AG04449 (cell line): ENCODE results near the gene HPS4.
A peak's percentile ranks its signal among the peaks of the same experiment; 100 is the strongest.
"Not testable (repeated sequence)": the region's sequence is repeated elsewhere in the genome, so short reads cannot be mapped to it uniquely, and the experiment has no call there.

Source experiments
- CTCF ChIA-PET: fragments of 350-600 bp; formaldehyde crosslinking; extraction: SDS; loops from one replicate; lab custom pipeline; 2021; ENCODE audit warnings: antibody characterized with exemption; lab: Yijun Ruan, JAX
- POLR2A ChIA-PET: fragments of 400-600, 350-600 bp; formaldehyde crosslinking; extraction: SDS; loops from one replicate; lab custom pipeline; 2020; ENCODE audit warnings: antibody characterized with exemption, inconsistent platforms; lab: Yijun Ruan, JAX
- DNase-seq: peaks from one replicate; pipeline ENCODE4 v3.0.0-alpha.2; 2010; ENCODE audit warnings: low read depth, low spot score
- H3K4me3 ChIP-seq: 2 replicates; pipeline ENCODE4 v1.5.1; 2011; ENCODE audit warnings: low read depth, mild to moderate bottlenecking, control low read depth, low read length
- TF ChIP-seq, protein P1 (sequence below): IDR thresholded peaks from one replicate; pipeline ENCODE4 v1.5.1; 2011; ENCODE audit warnings: mild to moderate bottlenecking, moderate library complexity, low read length, control low read depth, inconsistent platforms; ENCODE audit not compliant: insufficient read depth; ENCODE audit errors: missing control alignments

HPS4 gene

DNA sequence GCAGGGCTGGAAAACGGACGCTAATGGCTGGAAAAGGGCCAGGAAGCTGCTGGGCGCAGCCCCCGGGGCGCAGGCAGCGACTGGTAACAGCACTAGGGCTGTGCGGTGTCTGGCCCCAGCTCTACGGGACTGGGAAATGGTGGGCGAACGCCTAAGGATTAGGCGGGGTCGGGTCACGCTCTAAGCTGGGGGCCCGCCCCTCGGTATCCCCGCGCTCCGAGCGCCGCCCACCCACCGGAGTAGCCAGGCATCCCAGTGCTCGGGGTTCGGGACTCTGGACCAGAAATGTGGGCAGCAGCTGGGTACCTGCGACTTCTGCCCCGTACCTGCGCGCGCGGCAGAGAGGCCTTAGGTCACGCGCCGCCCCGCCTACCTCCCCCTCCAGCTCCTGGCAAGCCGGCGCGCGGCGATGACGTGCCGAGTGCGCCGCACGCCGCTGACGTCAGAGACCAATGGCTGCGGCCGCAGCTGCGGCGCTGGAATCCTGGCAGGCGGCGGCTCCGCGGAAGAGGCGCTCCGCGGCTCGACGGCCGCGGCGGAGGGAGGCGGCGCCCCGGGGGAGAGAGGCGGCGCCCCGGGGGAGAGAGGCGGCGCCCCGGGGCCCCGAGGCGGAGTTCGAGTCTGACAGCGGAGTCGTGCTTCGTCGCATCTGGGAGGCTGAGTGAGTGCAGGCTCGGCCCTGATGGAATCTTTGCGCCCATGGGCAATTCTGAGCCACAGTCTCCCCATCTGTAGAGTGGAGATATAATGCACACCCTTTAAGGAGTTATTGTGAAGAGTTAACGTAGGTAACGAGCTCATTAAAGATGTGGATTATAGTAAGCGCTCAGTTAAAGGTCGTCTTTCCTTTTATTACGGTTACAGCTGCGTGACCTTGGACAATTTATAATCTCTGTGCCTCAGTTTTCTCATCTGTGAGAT lies at the start of gene HPS4, which contains the start of gene SRRD:
TSS of gene HPS4 (minus strand) at position 345 of the 921 bp plus-strand sequence. CDS start 2,021 bp downstream, outside the sequence.
TSS of gene SRRD (plus strand) at position 439 of the 921 bp plus-strand sequence. CDS start at position 453, 14 bp downstream.
- peak within 1 kb of the TSS; percentile 92 for H3K4me3 ChIP-seq
- ChIA-PET POLR2A (interaction anchor here (1.0 to 1.1 kb wide), 5 partner anchors 10 to 105 kb away, joined by 3 to 4 read pairs (median 3); no protein-coding TSS in a partner anchor), CTCF (interaction anchor here (0.7 to 4.2 kb wide), 12 partner anchors 11 to 190 kb away, joined by 3 to 23 read pairs (median 5); partner anchors contain the start of genes TFIP11 and TPST2)
- DNase-seq, result peak; percentile 46
- TF ChIP-seq, protein P1, sequence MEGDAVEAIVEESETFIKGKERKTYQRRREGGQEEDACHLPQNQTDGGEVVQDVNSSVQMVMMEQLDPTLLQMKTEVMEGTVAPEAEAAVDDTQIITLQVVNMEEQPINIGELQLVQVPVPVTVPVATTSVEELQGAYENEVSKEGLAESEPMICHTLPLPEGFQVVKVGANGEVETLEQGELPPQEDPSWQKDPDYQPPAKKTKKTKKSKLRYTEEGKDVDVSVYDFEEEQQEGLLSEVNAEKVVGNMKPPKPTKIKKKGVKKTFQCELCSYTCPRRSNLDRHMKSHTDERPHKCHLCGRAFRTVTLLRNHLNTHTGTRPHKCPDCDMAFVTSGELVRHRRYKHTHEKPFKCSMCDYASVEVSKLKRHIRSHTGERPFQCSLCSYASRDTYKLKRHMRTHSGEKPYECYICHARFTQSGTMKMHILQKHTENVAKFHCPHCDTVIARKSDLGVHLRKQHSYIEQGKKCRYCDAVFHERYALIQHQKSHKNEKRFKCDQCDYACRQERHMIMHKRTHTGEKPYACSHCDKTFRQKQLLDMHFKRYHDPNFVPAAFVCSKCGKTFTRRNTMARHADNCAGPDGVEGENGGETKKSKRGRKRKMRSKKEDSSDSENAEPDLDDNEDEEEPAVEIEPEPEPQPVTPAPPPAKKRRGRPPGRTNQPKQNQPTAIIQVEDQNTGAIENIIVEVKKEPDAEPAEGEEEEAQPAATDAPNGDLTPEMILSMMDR, result no peak

DNA sequence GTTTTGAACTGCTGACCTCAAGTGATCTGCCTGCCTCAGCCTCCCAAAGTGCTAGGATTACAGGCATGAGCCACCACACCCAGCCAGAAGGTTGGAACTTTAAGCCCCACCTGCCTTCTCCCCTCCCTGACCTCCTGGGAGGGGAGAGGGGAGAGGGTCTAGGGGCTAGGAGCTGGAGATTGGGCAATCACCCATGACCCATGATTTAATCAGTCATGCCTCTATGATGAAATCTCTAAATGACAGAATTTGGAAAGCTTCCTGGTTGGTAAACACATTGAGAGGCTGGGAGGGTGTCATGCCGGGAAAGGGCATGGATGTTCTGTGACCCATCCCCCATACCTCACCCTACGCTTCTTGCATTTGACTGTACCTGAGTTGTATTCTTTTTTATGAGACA lies 45.8 kb upstream of the HPS4 start:
- H3K4me3 ChIP-seq, result no peak overlapping the region
- TF ChIP-seq, protein P1, result no peak
- CTCF ChIA-PET, result interaction anchor here (0.8 to 1.4 kb wide), 2 partner anchors 114 to 136 kb away, joined by 3 to 5 read pairs; no protein-coding TSS in a partner anchor
- POLR2A ChIA-PET, result no interaction called here
- DNase-seq, result no peak

DNA sequence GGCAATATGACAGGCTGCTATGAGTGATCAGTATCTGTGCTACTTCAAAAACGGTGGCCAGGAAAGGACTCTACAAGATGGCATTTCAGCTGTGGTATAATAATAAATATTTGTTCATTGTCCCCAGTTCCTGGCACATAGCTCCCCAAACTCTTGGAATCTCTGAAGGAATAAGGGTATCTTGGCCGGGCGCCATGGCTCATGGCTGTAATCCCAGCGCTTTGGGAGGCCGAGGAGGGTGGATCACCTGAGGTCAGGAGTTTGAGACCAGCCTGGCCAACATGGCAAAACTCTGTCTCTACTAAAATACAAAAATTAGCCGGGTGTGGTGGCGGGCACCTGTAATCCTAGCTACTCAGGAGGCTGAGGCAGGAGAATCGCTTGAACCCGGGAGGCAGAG lies 44.9 kb upstream of the HPS4 start:
- CTCF ChIA-PET, POLR2A ChIA-PET: not testable (repeated sequence)

DNA sequence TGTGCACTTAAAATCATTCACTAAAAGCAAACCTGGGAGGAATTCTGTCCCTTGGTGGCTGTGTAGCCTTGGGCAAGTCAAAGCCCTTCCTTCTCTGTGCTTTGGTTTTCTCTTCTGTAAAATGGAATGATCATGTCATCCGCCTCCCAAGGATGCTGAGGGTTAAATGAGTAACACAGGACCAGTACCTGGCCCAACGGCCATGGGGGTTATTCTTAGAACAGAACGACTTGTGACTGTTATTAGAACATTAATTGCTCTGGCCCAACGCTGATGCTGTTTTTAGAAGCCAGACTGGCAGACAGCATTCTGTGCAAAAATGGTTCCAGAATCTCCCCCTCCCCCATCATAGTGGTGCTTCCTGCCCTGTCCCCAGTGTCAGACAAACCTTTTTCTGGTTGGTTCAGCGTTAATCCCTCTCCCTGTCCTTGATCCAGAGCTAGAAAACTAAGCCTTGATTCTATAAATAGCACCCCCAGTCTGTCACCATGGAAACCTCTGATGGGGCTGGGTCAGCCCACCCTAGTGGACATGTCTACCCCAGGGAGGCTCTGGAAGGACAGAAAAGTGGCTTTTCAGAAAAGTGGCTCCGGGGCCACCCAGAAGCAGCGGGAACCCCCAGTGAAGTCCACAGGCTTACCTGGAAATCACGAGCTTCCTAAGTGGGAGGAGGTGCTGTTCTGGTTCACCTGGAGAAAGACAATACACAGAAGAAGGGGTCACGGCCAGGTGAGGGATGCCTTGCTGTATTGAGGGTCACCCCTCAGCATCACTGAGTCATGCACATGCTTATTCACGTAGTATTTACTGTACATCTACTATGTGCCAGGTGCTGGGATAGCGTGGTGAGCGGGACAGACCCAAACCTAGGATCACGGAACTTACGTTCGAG lies 44.2 kb upstream of the HPS4 start:
- ChIA-PET POLR2A (no interaction called here), CTCF (no interaction called here)
- H3K4me3 ChIP-seq, result no peak overlapping the region
- DNase-seq, result no peak
- TF ChIP-seq, protein P1, result no peak

More for the DNA sequence above, 44.9 kb upstream of the HPS4 start:
- DNase-seq, H3K4me3 ChIP-seq: not testable (repeated sequence)

DNA sequence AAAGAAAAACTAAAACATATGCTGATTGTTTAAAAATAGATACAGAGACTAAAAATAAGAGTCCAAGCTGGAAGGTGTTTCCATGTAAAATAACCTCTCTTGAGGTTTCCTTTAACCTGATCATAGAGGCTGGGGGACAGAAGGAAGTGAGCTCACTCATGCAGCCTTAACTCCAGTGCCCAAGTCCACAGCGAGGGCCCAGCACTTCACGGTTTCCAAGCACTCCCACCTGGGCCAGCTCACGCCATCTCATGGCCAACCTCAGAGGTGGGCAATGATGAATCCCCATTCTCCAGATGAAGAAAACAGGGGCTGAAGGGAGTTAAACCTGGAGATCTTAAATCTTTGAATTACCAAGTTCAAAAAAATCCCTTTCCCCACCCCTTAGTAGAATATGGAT lies 43.6 kb upstream of the HPS4 start:
- no peak overlapping the region for H3K4me3 ChIP-seq
- TF ChIP-seq, protein P1, result no peak
- POLR2A ChIA-PET, result no interaction called here
- CTCF ChIA-PET, result no interaction called here
- DNase-seq, result no peak

DNA sequence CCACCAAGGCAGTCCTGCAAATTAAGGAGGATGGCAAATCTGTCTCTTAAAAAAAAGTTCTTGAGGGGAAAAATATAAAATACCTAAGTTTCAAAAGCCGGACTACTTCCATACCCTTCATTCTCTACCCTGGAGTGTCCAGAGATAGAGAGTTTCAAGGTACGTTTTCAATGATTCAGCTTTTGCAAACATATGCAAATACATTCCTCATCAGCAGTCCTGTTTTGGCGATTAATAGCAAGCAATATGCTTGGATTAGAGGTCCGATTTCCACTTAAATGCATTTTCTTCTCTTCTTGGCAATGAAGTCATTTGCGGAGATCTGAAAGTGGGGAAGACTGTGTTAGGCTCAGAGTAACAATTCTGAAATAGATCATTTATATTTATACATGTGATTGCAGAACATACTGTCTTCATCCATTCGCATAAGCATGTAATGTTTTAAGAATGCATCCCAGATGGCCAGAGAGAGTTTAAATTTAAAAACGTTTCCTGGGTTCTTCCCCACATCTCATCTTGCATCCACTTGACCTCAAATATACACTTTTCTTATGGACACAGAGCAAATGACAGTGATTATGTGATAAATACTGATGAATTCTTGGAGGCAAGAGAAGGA lies 42.5 kb upstream of the HPS4 start:
- ChIA-PET POLR2A (no interaction called here), CTCF (no interaction called here)
- TF ChIP-seq, protein P1, result no peak
- no peak overlapping the region for H3K4me3 ChIP-seq
- no peak for DNase-seq
